Right hindlimb (tissue), 1 donor: ENCODE measurements around the gene C14orf39.
A peak's percentile ranks its signal among the peaks of the same experiment; 100 is the strongest.

Source experiments
- DNase-seq: peaks from one replicate; pipeline ENCODE4 v3.0.0-alpha.2; 2018

C14orf39 gene

DNA sequence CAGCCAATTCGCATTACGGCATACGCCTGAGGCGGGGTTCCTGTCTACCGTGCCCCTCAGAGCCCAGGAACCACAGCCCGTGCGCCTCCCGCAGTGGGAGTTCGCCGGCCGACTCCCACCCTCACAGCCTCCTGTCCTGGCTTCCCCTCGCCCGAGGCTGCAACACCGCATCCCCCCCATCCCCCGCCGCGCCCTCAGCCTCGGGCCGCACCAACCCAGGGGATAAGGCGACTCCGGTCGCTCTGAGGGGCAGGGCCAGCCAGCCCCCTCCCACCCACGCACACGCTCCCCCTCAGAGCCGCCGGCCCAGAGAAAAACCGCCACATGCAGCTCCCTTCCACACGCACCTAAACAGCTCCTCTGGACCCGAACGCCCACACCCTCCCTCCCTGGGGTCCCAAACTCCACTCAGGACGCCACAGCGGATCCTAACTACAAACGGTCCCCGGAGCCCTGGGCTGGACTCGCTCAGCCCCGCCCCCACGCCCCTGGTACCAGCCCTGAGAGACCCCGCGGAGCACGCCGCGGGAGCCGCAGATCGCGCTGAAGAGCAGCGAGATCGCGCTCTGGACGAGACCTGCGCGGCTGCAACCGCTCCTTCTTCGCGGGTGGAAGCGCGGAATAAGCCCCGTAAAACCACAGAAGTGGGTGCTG lies at the start of gene C14orf39:
C14orf39 (minus strand) TSS at position 466 of the 654 bp plus-strand sequence. CDS start 985 bp downstream, outside the sequence.
- peak; percentile 83 for DNase-seq

- no peak for DNase-seq
These were observed 46.6 kb upstream of the C14orf39 start for GRCh38 chr14:60532442-60532841.

- peak; percentile 63 for DNase-seq
These were observed 29.8 kb upstream of the C14orf39 start for GRCh38 chr14:60515511-60516289.

DNA sequence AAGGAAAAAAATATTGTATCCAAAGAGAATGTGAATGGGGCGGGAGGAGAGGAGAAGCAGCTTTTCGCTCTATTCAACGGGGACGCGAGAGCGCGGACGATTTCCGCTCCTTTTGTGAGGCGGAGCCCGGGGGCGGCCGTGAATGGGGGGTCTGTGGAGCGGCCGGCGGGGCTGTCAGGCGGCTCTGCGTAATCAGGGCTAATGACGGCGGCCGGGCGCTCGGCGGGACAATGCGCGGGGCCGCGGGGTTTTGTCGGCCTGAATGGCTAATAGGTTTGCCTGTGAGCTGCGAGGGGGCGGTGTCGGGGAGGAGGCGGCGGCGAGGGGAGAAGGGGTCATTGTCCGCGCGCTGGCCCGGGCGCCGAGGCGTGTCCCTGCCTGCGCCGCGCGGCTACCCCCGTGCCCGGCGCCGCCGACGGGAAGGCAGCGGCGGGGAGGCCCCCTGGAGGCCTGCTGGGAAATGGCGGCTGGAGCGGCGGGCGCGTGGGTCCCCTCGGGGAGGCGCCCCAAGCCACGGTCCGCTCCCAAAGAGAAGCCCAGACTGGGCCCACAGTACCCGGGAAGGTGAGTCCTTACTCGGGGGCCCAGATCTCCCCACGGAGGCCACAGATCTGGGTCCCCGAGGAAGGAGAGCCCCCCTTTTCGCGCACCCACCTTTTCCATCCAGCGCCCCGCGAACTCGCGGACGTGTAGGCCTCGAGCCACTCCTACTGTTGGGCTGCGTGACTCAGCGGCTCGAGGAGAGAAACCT lies 29.1 kb upstream of the C14orf39 start:
- peak; percentile 66 for DNase-seq

- DNase-seq: no peak
These were observed 28.5 kb upstream of the C14orf39 start for GRCh38 chr14:60514378-60514740.

- no peak for DNase-seq
These were observed 27.2 kb upstream of the C14orf39 start for GRCh38 chr14:60512973-60513571.

GRCh38 chr14:60512126-60512525 lies 26.3 kb upstream of the C14orf39 start:
- DNase-seq: no peak

DNA sequence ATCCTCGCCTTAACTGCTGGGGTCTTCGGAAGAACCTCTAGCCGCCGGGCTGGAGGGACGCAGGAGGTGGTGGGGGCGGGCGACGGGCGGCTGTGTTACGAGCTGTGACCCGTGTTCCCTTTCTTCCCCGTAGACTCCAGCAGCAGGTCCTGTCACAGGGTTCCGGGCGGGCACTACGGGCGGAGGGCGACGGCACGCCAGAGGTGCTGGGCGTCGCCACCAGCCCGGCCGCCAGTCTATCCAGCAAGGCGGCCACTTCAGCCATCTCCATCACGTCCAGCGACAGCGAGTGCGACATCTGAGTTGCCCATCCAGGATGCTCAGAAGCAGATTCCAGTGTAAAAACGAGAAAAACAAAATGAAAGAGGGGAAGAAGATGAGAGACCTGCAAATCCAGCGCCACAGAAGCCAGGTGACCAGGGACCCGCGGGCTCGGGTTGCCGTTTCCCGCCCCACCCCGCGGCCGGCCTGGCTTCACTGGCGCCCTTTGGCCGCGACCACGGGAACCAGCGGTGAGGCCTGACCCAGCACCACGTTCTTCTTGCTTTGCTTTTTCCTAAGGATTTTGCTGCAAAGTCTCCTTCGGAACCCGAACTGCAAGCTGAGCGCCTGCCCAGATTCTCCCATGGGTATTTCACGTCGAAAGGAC lies 25.2 kb upstream of the C14orf39 start:
- no peak for DNase-seq

GRCh38 chr14:60510254-60510950 lies 24.5 kb upstream of the C14orf39 start:
- DNase-seq: no peak

DNA sequence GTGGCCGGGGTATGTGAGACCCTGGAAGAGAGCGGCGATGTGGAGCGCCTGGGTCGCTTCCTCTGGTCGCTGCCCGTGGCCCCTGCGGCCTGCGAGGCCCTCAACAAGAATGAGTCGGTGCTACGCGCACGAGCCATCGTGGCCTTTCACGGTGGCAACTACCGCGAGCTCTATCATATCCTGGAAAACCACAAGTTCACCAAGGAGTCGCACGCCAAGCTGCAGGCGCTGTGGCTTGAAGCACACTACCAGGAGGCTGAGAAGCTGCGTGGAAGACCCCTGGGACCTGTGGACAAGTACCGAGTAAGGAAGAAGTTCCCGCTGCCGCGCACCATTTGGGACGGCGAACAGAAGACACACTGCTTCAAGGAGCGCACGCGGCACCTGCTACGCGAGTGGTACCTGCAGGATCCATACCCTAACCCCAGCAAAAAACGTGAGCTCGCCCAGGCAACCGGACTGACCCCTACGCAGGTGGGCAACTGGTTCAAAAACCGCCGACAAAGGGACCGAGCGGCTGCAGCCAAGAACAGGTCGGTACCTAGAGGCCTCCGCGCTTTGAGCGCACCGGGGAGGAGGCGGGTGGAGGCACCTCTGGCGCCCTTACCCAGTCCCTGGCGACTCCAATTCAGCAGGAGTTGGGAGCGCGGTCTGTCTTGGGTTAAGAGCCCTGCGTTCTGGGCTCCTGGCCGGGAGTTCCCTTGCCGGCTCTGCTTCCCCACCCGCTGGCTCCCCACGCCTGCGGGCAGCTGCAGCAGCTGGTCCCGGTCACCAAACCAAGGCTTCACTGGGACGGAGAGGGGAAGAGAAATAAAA lies 23.8 kb upstream of the C14orf39 start:
- no peak for DNase-seq

DNA sequence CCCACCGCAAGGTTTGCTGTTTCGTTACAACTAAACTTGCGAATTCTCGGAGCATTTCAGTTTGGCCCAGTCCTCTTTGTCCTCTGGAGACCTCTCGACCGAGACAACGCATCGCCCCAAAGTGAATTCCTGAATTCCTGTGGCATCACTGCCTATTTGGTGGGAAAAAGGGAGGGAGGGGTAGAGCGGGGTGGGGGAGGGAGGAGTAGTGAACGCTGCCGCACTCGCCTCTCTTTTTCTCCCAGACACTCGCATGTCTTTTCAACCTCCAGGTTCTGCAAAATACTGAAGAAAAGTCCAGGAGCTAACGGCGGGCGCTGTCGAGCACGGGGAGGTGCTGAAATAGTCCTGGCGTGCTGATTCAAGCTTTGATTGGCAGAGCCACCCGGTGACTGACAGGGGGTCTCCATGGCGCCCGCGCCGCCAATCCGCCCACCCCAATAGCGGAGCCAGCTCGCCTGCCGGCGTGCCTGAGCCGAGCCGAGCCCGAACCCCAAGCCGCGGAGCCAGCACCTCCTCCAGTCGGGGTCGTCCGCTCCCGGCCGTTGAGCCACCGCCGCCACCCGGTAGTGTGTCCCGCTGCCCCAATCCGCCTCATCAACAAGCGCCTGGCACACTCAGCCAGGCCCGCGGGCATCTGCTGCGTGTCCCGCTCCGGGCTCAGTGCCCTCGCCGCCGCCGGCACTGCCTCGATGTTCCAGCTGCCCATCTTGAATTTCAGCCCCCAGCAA lies 23.0 kb upstream of the C14orf39 start, which contains the start of gene SIX6:
SIX6 (plus strand) TSS at position 440 of the 731 bp plus-strand sequence; CDS start at position 693, 253 bp downstream.
- peak; percentile 63 for DNase-seq

- no peak for DNase-seq
These were observed 22.5 kb upstream of the C14orf39 start for GRCh38 chr14:60508363-60508706.

- DNase-seq: no peak
These were observed 21.3 kb upstream of the C14orf39 start for GRCh38 chr14:60506985-60507829.

GRCh38 chr14:60506462-60506984 lies 20.7 kb upstream of the C14orf39 start:
- DNase-seq: no peak

DNA sequence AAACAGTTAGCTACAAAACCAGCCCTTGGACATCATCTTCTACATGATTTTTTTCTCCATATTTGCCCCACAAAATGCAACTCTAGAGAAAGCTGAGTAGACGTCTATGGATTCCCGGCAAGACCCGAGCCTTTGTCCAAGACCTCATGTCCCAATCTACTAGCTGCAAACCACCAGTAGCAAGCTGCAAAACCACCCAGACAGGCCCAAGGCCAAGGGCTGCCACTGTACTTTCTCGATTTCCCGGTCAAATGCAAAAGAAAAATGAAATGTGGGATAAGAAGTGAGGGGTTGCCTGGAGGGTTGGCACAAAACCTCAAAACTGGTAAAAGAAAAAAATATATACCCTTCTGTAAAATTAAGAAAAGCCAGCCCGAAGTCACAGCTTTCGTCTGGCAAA lies 20.1 kb upstream of the C14orf39 start:
- no peak for DNase-seq

DNA sequence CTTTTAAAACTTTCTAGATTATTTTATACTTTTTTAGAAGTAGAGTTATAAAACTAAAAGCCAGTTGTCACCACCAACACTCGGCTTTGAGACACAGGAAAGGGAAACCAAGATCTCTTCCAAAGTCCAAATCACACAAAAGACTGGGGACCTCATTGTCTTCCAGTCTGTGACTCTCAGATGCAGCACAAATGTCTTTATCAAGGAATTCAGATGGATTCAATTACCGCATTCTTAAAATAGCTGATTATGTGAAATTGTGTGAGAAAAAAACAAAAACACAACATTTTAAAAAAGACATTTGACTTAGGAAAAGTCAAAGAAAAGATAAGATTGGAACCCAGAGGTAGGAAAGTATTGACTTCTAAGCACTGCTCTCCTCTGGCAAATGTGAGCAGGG lies 19.6 kb upstream of the C14orf39 start:
- DNase-seq: no peak

- no peak for DNase-seq
These were observed 16.7 kb upstream of the C14orf39 start for GRCh38 chr14:60502541-60502940.

- DNase-seq: no peak
These were observed 10.1 kb upstream of the C14orf39 start for GRCh38 chr14:60495946-60496345.

DNA sequence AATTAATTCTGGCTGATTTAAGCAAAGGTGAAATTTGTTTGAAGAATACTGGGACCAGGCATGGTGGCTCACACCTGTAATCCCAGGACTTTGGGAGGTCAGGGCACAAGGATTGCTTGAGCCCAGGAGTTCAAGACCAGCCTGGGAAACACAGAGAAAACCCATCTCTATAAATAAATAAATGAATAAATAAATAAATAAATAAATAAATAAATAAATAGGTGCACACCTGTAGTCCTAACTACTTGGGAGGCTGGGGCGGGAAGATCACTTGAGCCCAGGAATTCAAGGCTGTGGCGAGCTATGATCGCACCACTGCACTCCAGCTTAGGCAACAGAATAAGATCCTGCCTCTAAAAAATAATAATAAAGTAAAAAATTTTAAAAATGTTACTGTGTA lies 4.4 kb upstream of the C14orf39 start:
- DNase-seq: no peak
